Neuron (in vitro differentiated cells): ENCODE measurements around the gene WDR62.

Experiments used
- H2AFZ ChIP-seq: one replicate; pipeline ENCODE4 v1.6.1; 2013; ENCODE audit warnings: low read depth, mild to moderate bottlenecking, inconsistent platforms, low read length, moderate library complexity
- H3K27me3 ChIP-seq: one replicate; pipeline ENCODE4 v1.6.1; 2013; ENCODE audit warnings: low read length; ENCODE audit not compliant: insufficient read depth
- H3K36me3 ChIP-seq: one replicate; pipeline ENCODE4 v1.6.1; 2013; ENCODE audit warnings: low read length; ENCODE audit not compliant: insufficient read depth
- H3K4me1 ChIP-seq: one replicate; pipeline ENCODE4 v1.6.1; 2013; ENCODE audit warnings: low read length; ENCODE audit not compliant: insufficient read depth
- H3K4me3 ChIP-seq: 2 replicates; pipeline ENCODE4 v1.5.1; 2013; ENCODE audit warnings: mild to moderate bottlenecking, low read length, moderate library complexity
- H3K9me3 ChIP-seq: one replicate; pipeline ENCODE4 v1.6.1; 2013; ENCODE audit warnings: low read length

Gene WDR62

DNA sequence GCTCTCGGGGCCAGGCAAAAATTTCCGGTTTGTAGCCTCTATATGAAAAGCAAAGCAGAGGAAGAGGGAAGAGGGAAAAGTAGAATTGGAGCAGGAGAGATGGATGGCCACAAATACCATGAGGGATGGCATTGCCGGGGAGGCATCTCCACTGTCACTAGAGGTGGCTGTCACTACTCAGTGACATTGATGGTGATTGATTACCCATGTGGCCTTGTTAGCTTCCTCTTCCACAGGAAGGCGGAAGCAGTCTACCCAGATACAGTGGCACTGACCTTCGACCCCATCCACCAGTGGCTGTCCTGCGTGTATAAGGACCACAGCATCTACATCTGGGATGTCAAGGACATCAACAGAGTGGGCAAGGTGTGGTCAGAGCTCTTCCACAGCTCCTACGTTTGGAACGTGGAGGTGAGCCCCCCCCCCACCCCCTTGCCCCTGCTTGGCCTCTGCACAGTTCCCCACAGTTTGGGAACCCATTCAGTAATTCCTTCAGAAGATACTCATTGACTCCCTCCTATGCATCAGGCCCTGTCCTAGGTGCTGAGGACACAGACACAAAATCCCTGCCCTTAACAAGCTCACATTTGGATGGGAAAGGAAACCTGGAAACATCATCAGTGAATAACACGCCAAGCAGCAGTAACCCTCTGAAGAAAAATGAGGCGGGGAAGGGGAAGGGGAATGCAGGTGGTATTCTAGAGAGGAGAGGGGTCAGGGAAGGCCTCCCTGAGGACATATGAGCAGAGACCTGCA lies 18.6 kb downstream of the WDR62 start:
- H2AFZ ChIP-seq = no peak overlapping the region
- peaks cover 51% of the 10 kb centered on the region for H3K36me3 ChIP-seq
- no peaks in the 10 kb centered on the region for H3K27me3 ChIP-seq
- no peaks in the 10 kb centered on the region for H3K4me1 ChIP-seq
- H3K9me3 ChIP-seq = no peaks in the 10 kb centered on the region
- no peak overlapping the region for H3K4me3 ChIP-seq

GRCh38 chr19:36079389-36079945 lies 24.8 kb downstream of the WDR62 start:
- no peak overlapping the region for H2AFZ ChIP-seq
- H3K9me3 ChIP-seq = no peaks in the 10 kb centered on the region
- H3K4me1 ChIP-seq = no peaks in the 10 kb centered on the region
- no peak overlapping the region for H3K4me3 ChIP-seq
- H3K27me3 ChIP-seq = no peaks in the 10 kb centered on the region
- H3K36me3 ChIP-seq = peaks cover 57% of the 10 kb centered on the region

DNA sequence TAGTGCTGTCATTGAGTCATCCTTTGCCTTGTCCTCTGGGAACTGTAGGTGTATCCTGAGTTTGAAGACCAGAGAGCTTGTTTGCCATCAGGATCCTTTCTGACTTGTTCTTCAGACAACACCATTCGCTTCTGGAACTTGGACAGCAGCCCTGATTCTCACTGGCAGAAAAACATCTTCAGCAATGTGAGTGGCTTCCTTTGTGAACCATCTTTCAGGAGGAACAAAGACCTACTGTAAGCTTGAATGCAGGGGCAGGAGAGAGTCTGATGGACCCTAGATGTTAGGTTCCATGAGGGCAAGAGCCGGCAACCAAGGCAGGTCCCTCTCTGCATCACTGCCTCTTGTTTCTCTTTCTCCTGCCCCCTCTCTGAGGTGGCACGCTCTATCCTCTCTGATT lies 26.7 kb downstream of the WDR62 start:
- H3K9me3 ChIP-seq = no peaks in the 10 kb centered on the region
- no peak overlapping the region for H2AFZ ChIP-seq
- no peaks in the 10 kb centered on the region for H3K4me1 ChIP-seq
- no peaks in the 10 kb centered on the region for H3K27me3 ChIP-seq
- H3K36me3 ChIP-seq = peaks cover 61% of the 10 kb centered on the region
- H3K4me3 ChIP-seq = no peak overlapping the region

- Histone ChIP-seq H3K36me3 (peaks cover 64% of the 10 kb centered on the region), H3K4me1 (no peaks in the 10 kb centered on the region), H3K4me3 (no peak overlapping the region), H3K9me3 (no peaks in the 10 kb centered on the region), H2AFZ (no peak overlapping the region), H3K27me3 (no peaks in the 10 kb centered on the region)
These were observed 27.2 kb downstream of the WDR62 start for GRCh38 chr19:36081894-36082293.

DNA sequence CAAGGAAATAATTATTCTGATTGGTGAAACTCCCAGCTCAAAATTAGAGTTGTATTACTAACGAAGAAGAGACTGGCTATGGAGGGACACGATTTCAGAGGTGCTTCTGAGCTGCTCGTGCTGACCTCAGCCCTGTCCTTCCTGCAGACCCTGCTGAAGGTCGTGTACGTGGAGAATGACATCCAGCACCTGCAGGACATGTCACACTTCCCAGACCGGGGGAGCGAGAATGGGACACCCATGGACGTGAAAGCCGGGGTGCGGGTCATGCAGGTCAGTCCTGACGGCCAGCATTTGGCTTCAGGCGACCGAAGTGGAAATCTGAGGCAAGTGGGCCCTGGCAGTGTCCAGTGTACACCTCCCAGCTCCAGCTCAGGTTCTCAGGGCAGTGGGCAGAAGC lies 28.2 kb downstream of the WDR62 start:
- H3K9me3 ChIP-seq = no peaks in the 10 kb centered on the region
- no peaks in the 10 kb centered on the region for H3K4me1 ChIP-seq
- H2AFZ ChIP-seq = no peak overlapping the region
- H3K27me3 ChIP-seq = no peaks in the 10 kb centered on the region
- no peak overlapping the region for H3K4me3 ChIP-seq
- H3K36me3 ChIP-seq = peaks cover 65% of the 10 kb centered on the region

- Histone ChIP-seq H3K4me3 (no peak overlapping the region), H2AFZ (no peak overlapping the region), H3K9me3 (no peaks in the 10 kb centered on the region), H3K27me3 (no peaks in the 10 kb centered on the region), H3K4me1 (no peaks in the 10 kb centered on the region), H3K36me3 (peaks cover 72% of the 10 kb centered on the region)
These were observed 29.7 kb downstream of the WDR62 start for GRCh38 chr19:36084231-36085009.

- Histone ChIP-seq H3K4me1 (no peaks in the 10 kb centered on the region), H3K36me3 (peaks cover 80% of the 10 kb centered on the region), H3K9me3 (no peaks in the 10 kb centered on the region), H3K4me3 (no peak overlapping the region), H2AFZ (no peak overlapping the region), H3K27me3 (no peaks in the 10 kb centered on the region)
These were observed 31.6 kb downstream of the WDR62 start for GRCh38 chr19:36086326-36086725.

GRCh38 chr19:36089847-36090246 lies 35.1 kb downstream of the WDR62 start:
- Histone ChIP-seq H3K9me3 (no peaks in the 10 kb centered on the region), H3K4me3 (no peak overlapping the region), H3K36me3 (peaks cover 62% of the 10 kb centered on the region), H2AFZ (no peak overlapping the region), H3K27me3 (no peaks in the 10 kb centered on the region), H3K4me1 (no peaks in the 10 kb centered on the region)

DNA sequence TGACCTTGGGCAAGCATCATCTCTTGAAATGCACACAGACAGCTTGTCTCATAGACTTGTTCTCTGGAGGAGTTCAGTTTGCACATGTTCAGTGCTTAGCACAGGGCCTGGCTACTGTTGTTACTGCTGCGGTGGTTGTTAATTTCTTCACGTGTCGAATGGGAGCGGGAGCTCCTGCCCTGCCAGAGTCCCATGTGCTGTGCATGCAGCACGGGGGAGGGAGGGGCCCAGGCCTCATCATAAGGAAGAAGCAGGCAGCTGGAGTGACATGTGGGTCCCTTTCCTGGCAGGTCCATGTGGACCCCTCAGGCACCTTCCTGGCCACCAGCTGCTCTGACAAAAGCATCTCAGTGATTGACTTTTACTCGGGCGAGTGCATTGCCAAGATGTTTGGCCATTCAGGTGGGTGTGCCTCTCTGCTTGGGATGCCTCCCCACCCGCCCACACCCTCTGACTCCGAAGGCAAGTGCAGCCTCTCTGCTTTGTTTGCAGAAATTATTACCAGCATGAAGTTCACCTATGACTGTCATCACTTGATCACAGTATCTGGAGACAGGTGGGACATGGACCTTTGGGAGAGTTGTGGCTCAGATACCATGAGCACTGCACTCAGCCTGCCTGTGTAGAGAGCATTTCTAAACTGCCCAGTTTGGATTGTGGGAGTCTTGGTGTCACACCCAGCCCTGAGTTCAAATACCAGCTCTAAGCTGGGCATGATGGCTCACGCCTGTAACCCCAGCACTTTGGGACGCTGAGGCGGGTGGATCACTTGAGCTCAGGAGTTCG lies 36.4 kb downstream of the WDR62 start:
- Histone ChIP-seq H3K9me3 (no peaks in the 10 kb centered on the region), H3K4me1 (no peaks in the 10 kb centered on the region), H3K27me3 (no peaks in the 10 kb centered on the region), H3K4me3 (no peak overlapping the region), H3K36me3 (peaks cover 60% of the 10 kb centered on the region), H2AFZ (no peak overlapping the region)

DNA sequence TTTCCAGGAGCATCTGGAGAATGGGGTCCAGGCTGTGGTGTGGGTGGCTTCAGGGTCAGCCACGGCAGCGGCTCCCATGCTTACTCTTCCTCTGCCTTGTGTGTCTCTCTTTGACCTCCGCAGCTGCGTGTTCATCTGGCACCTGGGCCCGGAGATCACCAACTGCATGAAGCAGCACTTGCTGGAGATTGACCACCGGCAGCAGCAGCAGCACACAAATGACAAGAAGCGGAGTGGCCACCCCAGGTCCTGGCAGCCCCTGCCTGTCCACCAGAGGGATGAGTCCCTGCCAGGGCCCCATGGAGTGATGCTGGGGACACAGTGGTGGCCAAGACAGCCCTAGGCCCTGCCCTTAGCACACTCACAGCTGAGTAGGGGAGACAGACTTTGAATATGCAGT lies 37.9 kb downstream of the WDR62 start:
- H3K4me3 ChIP-seq = no peak overlapping the region
- H3K4me1 ChIP-seq = peaks cover 2% of the 10 kb centered on the region
- no peaks in the 10 kb centered on the region for H3K27me3 ChIP-seq
- no peaks in the 10 kb centered on the region for H3K9me3 ChIP-seq
- peaks cover 61% of the 10 kb centered on the region for H3K36me3 ChIP-seq
- no peak overlapping the region for H2AFZ ChIP-seq

- no peaks in the 10 kb centered on the region for H3K27me3 ChIP-seq
- H2AFZ ChIP-seq = no peak overlapping the region
- peaks cover 2% of the 10 kb centered on the region for H3K4me1 ChIP-seq
- H3K4me3 ChIP-seq = no peak overlapping the region
- no peaks in the 10 kb centered on the region for H3K9me3 ChIP-seq
- H3K36me3 ChIP-seq = peaks cover 58% of the 10 kb centered on the region
These were observed 38.5 kb downstream of the WDR62 start for GRCh38 chr19:36093146-36093662.

- Histone ChIP-seq H3K4me1 (peaks cover 2% of the 10 kb centered on the region), H3K36me3 (peaks cover 53% of the 10 kb centered on the region), H3K9me3 (no peaks in the 10 kb centered on the region), H2AFZ (no peak overlapping the region), H3K4me3 (no peak overlapping the region), H3K27me3 (no peaks in the 10 kb centered on the region)
These were observed 39.0 kb downstream of the WDR62 start for GRCh38 chr19:36093687-36094086.
